A673 (cell line): Measurements from ENCODE around the gene CDK17. TPM values are rescaled to one million over a fixed set of nuclear protein-coding genes. Genes with fewer than 3 reads are reported as not detected.
A peak's percentile ranks its signal among the peaks of the same experiment; 100 is the strongest.
"Not testable (repeated sequence)": the region's sequence is repeated elsewhere in the genome, so short reads cannot be mapped to it uniquely, and the experiment has no call there.

Source experiments
- BruUV-seq: library from RNA; stranded (reverse); fragments of 400-500 nt; replicated peaks from 2 replicates; lab custom pipeline; 2021; lab: Mats Ljungman, UMichigan
- CTCF ChIA-PET: fragments of 300-600 bp; sonication (Branson Sonifier 250); formaldehyde crosslinking; loops from one replicate; lab custom pipeline; 2022; ENCODE audit warnings: antibody characterized with exemption; lab: Charles Lee
- POLR2A ChIA-PET: fragments of 300-600 bp; sonication (Branson Sonifier 250); formaldehyde crosslinking; loops from one replicate; lab custom pipeline; 2022; ENCODE audit warnings: antibody characterized with exemption; ENCODE audit not compliant: low non-redundant PET; lab: Charles Lee
- DNase-seq: peaks from one replicate; pipeline ENCODE4 v3.0.0-alpha.2; 2015; ENCODE audit warnings: low spot score
- H3K27ac ChIP-seq: fragments of 200-600 bp; sonication (generic); 2 replicates; pipeline ENCODE4 v1.5.1; 2016; ENCODE audit warnings: mixed run types, low read depth, mild to moderate bottlenecking, mixed read lengths, antibody characterized with exemption, low read length; ENCODE audit not compliant: poor library complexity, severe bottlenecking
- H3K27me3 ChIP-seq: fragments of 200-600 bp; sonication (generic); replicated peaks from 2 replicates; pipeline ENCODE4 v1.6.1; 2017; ENCODE audit warnings: mixed run types, low read depth, mild to moderate bottlenecking, mixed read lengths, antibody characterized with exemption, low read length; ENCODE audit not compliant: insufficient read depth, poor library complexity
- H3K36me3 ChIP-seq: fragments of 200-600 bp; sonication (generic); 2 replicates; pipeline ENCODE4 v1.6.1; 2016; ENCODE audit warnings: mixed run types, mild to moderate bottlenecking, mixed read lengths, antibody characterized with exemption, low read length; ENCODE audit not compliant: insufficient read depth, poor library complexity, severe bottlenecking
- H3K4me1 ChIP-seq: fragments of 200-600 bp; sonication (generic); 2 replicates; pipeline ENCODE4 v1.6.1; 2017; ENCODE audit warnings: mixed run types, mild to moderate bottlenecking, mixed read lengths, antibody characterized with exemption, low read length; ENCODE audit not compliant: insufficient read depth, poor library complexity, severe bottlenecking
- H3K4me3 ChIP-seq: fragments of 200-600 bp; sonication (generic); 2 replicates; pipeline ENCODE4 v1.5.1; 2016; ENCODE audit warnings: low read depth, mixed run types, mild to moderate bottlenecking, mixed read lengths, low read length; ENCODE audit not compliant: poor library complexity, severe bottlenecking
- H3K9me3 ChIP-seq: fragments of 200-600 bp; sonication (generic); 2 replicates; pipeline ENCODE4 v1.6.1; 2016; ENCODE audit warnings: mixed run types, low read depth, mild to moderate bottlenecking, mixed read lengths, antibody characterized with exemption, low read length; ENCODE audit not compliant: poor library complexity, severe bottlenecking
- EZH2 ChIP-seq: fragments of 200-600 bp; sonication (generic); IDR thresholded peaks from 2 replicates; pipeline ENCODE4 v1.6.1; 2017; ENCODE audit warnings: borderline replicate concordance, low read depth, mild to moderate bottlenecking, mixed read lengths, antibody characterized with exemption, low read length; ENCODE audit not compliant: poor library complexity, severe bottlenecking
- intact Hi-C: fragments of 100-400 bp; cut with micrococcal nuclease; formaldehyde crosslinking; loops from one replicate; pipeline ENCODE4 v1.10.0; 2022; ENCODE audit not compliant: unreplicated experiment
- total RNA-seq: library from RNA; stranded (reverse); gene quantifications from 2 replicates; pipeline ENCODE4 v1.2.3, GENCODE V29; 2021
- TF ChIP-seq, protein P1 (sequence below): fragments of 300-800, 200-600 bp; sonication (generic); conservative IDR thresholded peaks from 2 replicates; pipeline ENCODE4 v1.5.1; 2017; ENCODE audit warnings: low read depth, mild to moderate bottlenecking, antibody characterized with exemption, low read length, moderate library complexity, mixed read lengths

CDK17 gene
- total RNA-seq, 1 experiment from 2014 or later, result 34.8 TPM

GRCh38 chr12:96403870-96404269 lies 3.6 kb upstream of the CDK17 start:
- Histone ChIP-seq H3K4me3 (no peak overlapping the region), H3K36me3 (no peaks in the 10 kb centered on the region), H3K9me3 (no peaks in the 10 kb centered on the region), H3K27ac (no peak overlapping the region), H3K4me1 (peaks cover 8% of the 10 kb centered on the region), H3K27me3 (no peaks in the 10 kb centered on the region)
- intact Hi-C loops, result loop anchor here (5.0 kb wide), 1 partner anchor 83 kb away; the partner anchor contains the start of gene CFAP54
- no peak for DNase-seq
- POLR2A ChIA-PET, result no interaction called here
- no TSS peak for BruUV-seq
- TF ChIP-seq EZH2, result no peak
- TF ChIP-seq, protein P1, sequence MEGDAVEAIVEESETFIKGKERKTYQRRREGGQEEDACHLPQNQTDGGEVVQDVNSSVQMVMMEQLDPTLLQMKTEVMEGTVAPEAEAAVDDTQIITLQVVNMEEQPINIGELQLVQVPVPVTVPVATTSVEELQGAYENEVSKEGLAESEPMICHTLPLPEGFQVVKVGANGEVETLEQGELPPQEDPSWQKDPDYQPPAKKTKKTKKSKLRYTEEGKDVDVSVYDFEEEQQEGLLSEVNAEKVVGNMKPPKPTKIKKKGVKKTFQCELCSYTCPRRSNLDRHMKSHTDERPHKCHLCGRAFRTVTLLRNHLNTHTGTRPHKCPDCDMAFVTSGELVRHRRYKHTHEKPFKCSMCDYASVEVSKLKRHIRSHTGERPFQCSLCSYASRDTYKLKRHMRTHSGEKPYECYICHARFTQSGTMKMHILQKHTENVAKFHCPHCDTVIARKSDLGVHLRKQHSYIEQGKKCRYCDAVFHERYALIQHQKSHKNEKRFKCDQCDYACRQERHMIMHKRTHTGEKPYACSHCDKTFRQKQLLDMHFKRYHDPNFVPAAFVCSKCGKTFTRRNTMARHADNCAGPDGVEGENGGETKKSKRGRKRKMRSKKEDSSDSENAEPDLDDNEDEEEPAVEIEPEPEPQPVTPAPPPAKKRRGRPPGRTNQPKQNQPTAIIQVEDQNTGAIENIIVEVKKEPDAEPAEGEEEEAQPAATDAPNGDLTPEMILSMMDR, result no peak
- CTCF ChIA-PET, result interaction anchor here (1.1 kb wide), 1 partner anchor 86 kb away, joined by 7 read pairs; the partner anchor contains the start of gene CFAP54

DNA sequence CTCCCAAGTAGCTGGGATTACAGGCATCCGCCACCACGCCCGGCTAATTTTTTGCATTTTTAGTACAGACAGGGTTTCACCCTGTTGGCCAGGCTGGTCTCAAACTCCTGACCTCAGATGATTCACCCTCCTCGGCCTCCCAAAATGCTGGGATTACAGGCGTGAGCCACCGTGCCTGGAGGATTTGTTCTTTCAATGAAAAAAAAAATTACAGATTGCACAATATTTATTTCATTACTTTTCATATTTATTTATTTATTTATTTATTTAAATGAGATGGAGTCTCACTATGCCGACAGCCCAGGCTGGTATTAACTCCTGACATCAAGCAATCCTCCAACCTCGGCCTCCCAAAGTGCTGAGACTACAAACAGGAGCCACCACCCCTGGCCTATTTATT lies 2.3 kb upstream of the CDK17 start:
- intact Hi-C loops, result loop anchor here (5.0 kb wide), 1 partner anchor 85 kb away; the partner anchor contains the start of gene CFAP54
- H3K27ac ChIP-seq, H3K4me3 ChIP-seq, BruUV-seq, H3K27me3 ChIP-seq, POLR2A ChIA-PET, DNase-seq, H3K9me3 ChIP-seq, H3K36me3 ChIP-seq: not testable (repeated sequence)
- peaks cover 13% of the 10 kb centered on the region for H3K4me1 ChIP-seq
- CTCF ChIA-PET, result interaction anchor here (1.3 kb wide), 1 partner anchor 134 kb away, joined by 3 read pairs; no protein-coding TSS in a partner anchor

DNA sequence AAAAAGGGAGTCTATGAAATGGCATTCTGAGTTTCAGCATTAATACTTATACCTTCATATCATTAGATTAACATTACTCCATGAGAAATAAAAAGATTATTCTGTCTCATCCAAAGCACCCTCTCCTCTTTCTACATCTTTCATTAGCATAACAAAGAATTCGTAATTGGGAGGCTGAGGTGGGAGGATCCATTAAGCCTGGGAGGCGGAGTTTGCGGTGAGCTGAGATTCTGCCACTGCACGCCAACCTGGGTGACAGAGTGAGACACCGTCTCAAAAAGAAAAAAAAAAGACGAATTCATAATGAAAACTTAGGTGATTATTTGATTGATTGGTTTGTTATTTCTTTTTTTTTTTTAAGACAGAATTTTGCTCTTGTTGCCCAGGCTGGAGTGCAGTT lies 1.8 kb upstream of the CDK17 start:
- POLR2A ChIA-PET, result no interaction called here
- peak overlapping the region; percentile 98 for H3K27ac ChIP-seq
- intact Hi-C loops, result loop anchor here (5.0 kb wide), 1 partner anchor 85 kb away; the partner anchor contains the start of gene CFAP54
- peak; percentile 67 for DNase-seq
- no peaks in the 10 kb centered on the region for H3K9me3 ChIP-seq
- H3K4me1 ChIP-seq, result peaks cover 17% of the 10 kb centered on the region
- peak overlapping the region; percentile 86 for H3K4me3 ChIP-seq
- CTCF ChIA-PET, result interaction anchor here (1.0 to 1.3 kb wide), 2 partner anchors 99 to 134 kb away, joined by 3 to 4 read pairs; no protein-coding TSS in a partner anchor
- no peaks in the 10 kb centered on the region for H3K27me3 ChIP-seq
- H3K36me3 ChIP-seq, result no peaks in the 10 kb centered on the region
- BruUV-seq, result no TSS peak
- TF ChIP-seq, protein P1, result no peak
- TF ChIP-seq EZH2, result no peak
